Limb (tissue), 2 donors: ENCODE results near the gene NDST4.

Experiments
- DNase-seq, 2 donors: peaks; one replicate each; pipeline ENCODE4 v3.0.0-alpha.2; 2016; ENCODE audit errors: extremely low spot score in 2 of 2

Gene NDST4

DNA sequence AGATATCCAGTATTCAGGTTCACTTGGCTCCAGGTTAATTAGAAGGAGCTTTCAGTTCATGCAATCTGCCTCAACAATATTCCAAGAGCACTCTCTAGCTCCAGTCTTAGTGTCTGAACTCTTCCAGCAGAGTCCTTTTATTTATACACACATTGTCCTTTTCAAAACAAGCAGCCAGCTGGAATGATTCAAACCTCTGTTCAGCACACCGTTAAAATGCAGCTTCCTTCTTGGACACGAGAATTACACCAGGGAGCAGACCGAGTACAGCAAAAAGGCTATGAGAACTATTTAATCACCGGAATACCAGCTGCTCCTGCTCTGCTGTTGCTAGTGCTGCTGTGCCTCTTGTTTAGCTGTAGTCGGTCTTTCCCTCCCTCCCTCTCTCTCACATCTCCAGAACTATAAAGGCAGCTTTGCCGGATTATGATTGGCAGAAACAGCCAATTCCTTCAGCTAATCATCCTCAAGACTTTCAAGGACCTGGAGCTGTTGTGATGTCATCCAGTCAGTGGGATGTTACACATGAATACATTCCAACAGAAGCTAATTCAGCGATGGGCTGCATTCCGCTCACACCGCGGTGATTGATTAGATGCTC lies at the start of gene NDST4:
NDST4 (minus strand) TSS at position 115 of the 601 bp plus-strand sequence. CDS start 36,584 bp downstream, outside the sequence.
- DNase-seq: peak; percentile 59 to 75

DNA sequence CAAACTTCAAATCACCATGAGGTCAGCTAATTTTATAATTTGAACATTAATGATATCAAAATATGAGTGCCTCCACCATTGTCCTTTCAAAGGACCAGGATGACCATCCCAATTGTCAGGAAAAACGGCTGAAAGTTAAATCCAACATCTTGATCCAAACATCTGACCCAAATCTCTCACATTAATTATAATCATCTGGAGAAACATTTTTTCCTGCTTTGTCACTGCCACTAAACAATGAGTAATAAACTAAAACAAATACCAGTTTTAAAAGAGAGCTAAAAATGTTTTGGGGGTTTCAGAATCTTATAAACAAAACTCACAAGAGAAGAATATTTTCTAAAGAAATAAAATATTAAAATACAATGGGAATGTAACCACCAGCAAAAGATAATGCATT lies 45.7 kb upstream of the NDST4 start:
- no peak for DNase-seq

DNA sequence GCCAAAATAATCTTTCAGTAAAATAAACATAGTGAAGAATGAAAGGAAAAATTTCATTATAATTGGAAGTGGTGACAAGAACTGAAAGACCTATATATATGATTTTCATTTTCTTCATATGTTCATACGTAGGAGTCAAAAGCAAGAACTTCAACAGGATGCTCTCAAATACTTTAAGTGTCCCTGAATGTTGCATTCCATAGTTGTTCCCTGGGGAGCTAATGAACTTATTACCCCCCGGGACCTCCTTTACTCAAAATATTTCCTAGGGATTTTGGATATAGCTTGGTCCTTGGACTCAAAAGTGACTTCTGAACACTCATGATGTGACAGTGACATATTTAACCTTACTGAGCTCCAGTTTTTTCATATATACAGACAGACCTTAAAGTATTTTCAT lies 44.9 kb upstream of the NDST4 start:
- no peak for DNase-seq

DNA sequence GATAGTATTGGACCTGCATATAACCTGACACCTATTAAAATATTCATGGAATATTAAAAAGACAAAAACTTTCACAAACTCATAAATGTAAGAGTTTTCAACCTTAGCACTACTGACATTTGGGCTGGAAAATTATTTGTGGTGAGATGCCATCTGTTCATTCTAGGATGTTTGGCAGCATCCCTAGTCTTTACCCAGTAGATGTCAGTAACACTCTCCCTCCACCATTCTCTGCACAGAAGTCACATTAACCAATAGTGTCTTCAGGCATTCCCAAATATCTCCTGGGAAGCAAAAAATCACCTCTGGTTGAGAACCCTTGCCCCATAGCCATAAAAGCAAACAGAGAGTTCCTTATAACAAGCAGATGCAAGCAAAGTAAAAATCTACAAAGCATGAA lies 41.4 kb upstream of the NDST4 start:
- no peak for DNase-seq

DNA sequence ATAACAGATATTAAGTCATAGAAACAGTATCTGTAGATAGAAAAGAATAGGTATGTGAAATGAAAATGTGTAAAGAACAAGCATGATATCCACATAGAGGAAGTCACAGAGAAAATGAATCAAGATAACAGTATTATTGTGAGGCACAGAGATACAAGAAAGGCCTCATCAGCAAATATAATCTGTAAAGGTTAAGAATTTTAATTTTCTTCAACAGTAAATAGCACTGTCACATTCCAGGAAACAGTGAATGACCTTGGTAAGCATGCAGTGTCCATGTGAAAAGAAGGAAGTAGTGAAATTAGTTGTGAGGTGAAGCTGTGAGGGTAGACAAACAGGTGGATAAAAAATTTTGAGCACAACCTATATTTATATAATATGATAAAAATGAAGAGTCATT lies 39.5 kb upstream of the NDST4 start:
- DNase-seq: no peak

DNA sequence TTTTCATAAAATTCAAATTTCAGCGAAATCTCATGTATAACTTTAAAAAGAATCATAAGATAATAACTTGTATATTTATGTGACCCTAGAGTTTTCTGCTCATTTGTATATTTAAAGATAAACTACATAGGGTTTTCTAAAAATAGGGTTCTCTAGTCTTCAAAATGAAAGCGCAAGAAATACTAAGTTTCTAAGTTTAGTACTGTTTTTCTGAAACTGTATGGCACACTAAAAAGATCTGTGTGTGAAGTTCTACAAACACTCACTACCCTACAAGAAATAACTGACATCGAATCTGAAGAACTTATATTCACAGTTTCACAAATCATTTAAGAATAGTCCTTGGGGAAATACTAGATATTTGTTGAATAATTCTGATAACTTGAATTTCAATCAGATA lies 38.7 kb upstream of the NDST4 start:
- DNase-seq: no peak

DNA sequence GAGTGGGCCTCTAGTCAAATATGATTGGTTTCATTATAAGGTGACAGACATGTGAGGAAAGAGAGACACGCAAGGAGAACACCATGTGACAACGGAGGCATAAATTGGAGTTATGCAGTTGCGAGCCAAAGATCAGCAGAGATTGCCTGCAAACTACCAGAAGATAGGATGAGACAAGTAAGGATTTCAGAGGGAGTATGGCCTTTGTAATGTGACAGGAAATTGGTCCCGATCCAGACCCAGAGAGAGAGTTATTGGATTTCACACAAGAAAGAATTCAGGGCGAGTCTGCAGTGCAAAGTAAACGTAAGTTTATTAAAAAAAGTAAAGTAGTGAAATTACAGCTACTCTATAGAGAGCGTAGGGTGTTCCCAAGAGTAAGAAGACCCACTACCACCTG lies 35.7 kb upstream of the NDST4 start:
- DNase-seq: no peak

DNA sequence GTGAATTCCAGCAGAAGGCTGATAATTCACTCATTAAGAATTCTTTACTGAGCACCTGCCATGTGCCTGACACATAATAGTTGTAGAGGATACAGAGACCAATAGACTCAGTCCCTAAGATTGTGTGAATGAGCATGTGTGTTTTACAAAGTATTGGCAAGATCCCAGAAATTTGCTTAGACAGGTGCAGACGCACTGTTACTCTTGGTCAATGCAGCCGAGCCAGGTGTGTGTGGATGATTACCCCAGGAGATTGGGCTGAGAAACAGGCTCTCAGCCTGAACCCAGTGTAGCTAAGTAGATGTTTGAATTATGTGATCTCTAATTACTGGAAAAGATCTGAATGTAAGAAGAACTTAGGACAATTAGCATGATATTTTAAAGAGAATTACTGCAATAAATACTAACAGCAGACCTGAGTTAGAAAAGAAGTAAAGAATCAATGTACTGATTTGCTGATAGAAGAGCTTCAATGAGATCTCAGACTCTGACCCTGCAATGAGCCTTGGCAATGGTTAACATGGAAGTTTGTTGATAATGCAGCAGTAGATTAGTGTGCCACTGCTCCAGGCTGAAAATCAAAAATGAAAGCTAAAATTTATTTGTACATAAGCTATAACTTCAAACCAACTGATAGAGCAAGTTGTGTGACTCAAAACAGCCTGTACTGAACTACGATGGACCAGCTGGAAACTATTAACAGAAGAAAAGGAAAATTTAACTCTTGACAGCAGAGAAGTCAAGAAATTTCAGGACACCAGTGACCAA lies 32.2 kb upstream of the NDST4 start:
- no peak for DNase-seq

DNA sequence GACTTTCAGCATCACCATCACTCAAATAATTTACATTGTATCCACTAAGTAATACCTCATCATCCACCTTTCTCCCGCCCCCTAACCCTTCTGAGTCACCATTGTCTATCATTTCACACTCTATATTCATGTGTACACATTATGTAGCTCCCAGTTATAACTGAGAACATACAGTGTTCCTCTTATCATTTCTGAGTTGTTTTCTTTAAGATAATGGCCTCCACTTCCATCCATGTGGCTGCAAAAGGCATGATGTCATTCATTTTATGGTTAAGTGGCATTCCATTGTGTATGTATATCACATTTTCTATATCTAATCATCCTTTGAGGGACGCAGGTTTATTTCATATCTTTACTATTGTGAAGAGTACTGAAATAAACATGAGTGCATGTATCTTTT lies 14.6 kb upstream of the NDST4 start:
- no peak for DNase-seq

DNA sequence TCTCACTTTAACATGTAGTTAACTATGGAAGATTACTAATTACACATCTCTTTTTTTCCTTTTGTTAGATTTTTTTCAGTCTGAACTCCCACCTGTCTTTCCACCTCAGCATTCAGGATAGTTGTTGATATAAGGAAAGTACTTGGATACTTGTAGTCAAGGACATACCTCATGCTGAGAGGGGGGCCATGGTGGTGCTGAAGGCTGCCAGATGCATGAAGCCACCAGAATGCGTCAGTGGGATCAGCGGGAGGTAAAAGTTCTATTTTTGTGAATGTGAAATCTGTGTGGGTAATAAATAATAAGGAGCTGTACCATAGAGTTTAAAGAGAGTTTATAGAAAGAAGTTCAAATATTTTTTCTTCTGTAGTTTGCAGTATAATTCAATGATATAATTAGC lies 13.1 kb upstream of the NDST4 start:
- DNase-seq: no peak

DNA sequence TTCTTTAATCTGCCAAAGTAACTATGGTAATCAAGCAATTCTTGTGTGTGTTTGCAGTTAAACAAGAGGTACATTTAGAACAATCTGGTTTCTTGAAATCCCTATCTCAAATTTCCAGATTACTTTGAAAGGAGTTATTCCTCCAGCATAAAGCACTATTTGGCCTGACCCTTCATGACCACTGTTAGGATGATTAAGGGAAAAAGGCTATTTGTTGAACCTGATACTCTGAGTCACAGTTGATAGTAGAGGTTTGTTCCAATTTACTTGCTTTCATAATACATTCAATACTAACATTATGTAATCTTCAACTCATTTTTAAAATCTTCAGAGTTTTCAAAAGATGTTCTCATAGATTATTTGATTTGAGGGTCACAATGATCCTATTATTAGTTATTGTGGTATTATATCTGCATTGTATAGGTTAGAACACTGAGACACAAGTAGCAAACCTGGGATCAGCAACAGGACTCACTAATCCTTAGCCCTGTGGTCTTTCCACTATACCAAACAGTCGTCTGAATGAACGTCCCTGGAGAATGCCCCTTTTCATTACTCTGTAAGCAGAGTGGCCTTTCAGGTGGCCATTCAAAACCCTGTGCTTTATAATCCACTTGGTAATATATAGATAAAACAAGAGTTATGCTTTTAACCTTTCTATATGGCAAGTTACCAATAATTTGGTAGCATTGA lies 8.1 kb upstream of the NDST4 start:
- DNase-seq: no peak

DNA sequence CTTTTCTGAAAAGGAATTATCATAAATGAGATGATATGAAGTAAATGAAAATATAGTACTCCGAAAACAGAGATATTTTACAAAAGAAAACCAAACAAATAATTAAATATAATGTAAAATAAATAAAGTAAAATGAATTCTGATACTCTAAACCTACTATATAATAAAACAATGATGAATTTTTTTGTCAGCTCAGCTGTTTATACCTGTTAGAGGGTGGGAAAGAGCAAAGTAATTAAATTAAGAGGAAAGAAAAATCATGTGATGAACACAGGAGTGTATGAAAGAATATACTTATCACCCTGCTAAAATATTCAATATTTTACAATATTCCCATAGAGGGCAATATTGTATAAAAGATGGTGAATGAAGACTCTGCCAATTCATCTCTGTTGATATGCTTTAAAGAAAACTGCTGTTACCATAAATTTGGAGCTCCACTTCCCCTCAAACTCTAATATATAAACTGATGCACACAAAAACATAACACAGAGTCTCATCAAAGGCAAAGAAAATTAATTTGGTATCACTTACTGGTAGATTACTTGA lies 6.5 kb upstream of the NDST4 start:
- DNase-seq: no peak

DNA sequence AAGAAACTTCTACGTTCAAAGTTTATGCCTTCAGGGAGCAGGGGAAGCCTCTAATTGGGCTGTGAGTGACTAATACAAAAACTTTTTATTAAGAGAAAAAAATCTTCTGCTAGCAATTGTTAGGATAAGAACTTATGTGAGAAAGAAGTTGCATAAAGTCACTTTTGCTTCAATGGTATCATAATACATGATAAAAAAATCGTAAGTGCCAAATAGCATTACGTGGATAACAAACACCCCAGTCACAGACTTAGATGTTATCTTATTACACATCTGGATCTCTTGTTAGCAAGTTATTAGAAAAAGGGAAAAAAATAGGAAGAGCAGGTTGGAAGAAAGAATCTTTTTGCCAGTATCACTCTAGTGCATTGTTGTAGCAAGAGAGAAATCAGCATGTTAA lies 4.2 kb upstream of the NDST4 start:
- DNase-seq: no peak

DNA sequence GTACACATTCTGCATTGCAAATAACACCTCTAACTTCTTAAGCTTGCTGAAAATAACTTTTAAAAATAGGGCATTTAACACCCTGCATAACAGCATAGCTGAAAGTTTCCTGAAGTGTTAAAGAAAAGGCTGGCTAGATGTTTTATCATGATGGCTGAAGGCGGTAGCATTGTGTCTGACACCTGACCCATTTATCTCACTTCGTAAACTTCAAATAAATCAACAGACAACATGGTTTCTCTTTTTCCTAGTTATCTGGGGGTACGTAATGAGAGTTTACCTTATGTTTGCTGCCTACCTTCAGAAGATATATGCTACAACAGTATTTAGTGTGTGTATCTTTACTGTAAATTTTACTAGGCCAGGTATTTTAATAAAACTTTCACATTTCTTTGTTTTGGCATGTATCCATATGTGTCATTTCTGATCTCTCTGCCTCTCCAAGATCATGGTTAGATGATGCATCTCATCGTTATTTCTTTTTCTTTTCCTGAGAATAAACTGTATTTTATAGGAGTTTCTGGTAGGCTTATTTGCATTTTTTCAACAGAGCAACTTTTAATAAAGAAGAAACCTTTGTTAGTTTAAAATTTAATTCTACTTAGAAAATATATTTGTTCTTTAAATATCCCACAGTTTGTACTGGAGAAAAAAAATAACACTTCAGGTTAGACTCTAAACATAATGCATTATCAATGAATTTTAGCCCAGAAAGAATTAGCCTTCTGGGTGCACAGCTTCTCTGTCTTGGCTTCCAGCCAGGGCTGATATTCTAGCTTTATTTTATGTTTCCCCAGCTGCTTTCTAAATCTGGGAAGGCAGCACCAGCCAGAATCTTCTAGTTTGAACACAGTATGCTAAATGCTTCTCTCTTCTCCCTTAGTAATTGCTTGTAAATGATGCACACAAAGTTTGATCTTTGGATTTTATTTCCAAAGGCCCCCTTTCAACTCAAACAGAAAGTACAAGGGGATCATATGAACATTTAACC lies 2.9 kb downstream of the NDST4 start:
- DNase-seq: peak; percentile 54 to 78

DNA sequence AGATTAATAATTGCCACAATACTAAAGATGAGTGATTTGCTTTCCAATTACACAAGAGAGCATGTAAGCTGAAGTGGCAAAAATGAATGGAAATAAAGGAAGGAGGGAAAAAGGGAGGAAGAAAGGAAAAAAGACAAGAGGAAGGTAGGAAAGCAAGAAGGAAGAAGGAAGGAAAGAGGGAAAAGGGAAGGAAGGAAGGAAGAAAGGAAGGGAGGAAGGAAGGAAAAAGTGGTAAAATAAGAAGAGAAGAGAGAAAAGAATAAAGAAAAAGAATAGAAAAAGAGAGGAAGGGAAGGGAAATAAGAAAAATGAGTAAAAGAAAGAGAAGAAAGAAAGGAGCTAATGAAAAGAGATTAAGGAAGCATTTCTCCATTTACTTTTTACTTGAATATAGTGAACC lies 4.6 kb downstream of the NDST4 start:
- DNase-seq: no peak

DNA sequence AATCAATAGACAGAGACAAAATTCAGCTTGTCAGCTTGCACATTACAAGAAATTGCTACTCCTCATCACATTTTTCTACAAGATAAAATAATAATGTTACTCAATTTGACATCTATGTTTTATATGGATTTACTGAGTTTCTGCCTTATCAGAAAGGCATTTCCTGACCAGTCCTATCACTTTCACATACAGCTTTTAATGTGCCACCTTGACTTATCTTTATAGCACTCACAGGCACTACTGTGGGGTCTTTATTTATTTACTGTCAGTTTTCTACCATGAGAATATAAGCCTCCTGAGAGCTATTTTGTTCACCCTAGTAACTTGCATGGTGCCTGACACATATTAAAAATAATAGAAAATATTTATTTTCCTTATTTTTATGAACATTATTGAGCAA lies 6.0 kb downstream of the NDST4 start:
- DNase-seq: no peak

DNA sequence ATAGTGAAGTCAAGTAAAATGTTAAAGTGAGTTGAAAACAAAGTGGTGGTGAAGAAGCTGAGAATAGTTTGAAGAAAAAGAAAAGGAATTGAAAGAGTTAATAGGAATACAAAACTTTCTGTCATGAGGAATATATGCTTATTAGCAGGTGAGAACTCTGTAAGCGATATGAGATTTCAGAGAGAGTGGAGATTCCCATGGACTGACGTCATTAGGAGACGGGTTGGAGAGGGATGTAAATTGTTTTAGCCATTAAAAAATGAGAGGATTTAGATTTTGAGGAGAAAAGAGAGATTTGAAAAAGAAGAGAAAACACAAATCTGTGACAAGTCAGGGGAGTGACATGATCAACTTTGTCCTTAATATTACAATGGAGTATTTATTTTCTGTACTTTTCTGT lies 11.7 kb downstream of the NDST4 start:
- no peak for DNase-seq

DNA sequence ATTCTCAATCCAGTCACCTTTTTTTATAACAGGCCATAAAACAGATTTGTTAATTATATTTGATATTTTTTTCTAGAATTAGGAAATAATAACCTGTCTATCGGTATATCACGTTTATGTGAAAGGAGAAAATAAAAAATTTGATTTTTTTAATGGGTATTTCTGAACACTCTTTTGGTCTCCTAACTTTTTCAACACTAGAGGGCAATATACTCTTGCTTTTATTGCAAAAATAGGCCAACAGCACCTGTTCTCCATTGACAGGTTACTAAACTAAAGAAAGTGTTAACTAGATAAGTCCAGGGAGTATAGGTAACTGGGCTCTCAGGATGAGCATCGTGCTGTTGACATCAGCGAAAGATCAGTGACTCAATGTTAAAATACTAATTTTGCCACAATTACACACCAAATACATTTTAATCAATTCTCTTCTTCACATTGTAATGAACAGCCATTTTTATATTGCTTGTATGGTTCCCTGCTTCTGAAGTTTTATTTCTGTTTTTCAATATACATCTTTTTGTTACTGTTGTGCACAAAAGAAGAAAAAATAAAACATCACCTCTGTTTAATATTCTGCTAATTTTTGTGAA lies 22.8 kb downstream of the NDST4 start:
- peak in 1 of 2 donors; percentile 50 for DNase-seq

DNA sequence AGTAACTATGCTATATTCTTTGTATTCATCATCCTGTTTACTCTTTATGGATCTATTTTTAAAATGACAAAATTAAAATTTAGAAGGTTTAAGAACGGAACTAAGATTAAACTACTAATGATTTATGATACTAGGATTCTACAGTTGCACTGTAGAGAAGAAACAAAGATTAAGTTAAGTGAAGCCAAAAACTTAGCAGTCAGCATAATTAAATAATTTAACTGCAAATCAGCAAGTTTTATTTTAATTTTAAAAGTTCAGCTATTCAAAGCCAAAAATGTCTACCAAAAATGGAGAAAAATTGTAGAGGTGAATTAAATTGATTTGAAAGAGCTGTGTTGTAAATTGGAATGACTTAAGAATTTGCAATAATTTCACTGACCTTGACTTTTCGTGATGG lies 30.8 kb downstream of the NDST4 start:
- DNase-seq: no peak

DNA sequence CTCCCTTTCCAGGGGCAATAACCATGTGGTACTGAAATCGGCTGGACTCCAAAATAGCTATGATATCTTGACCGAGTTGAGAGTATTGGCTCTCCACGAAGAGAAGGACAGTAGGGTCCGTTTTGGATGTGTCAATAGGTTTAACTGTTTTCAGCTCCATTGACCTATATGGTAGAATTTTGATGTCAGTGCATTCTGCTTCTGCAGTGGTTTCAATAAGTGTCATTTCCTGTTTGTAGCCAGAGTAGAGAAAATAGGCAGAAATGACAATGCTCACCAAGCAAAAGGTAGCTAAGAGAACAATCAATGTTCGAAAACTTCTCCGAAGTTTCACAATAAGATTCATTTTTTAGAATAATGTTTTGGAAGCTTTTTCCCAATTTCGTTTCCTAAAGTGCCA lies 36.7 kb downstream of the NDST4 start:
- no peak for DNase-seq

DNA sequence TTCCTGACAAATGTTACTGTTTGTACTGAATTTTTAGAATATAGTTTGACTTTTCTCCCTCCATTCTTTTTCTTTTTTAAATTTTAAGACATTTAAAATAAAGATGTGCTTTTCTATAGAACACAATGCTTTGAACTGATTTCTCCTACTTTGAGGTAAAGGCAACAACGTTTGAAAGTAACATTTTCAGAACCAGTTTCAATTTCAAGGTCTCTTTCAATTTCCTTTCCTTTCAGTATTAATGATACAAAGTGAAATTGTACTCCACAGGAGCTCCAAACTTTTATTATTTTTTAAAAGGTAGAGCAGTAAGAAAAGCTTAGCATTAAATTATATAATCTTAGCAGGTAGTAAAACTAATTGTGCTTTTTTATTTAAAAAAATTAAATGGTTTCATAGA lies 54.9 kb downstream of the NDST4 start:
- DNase-seq: no peak
